Neural cell (in vitro differentiated cells): ENCODE data around the gene ZFP36L2. TPM values are rescaled to one million over a fixed set of nuclear protein-coding genes. Genes with fewer than 3 reads are reported as not detected.

Experiments
- H2AFZ ChIP-seq: fragments of 200-600, 300-800 bp; sonication (generic), shearing (Covaris generic); 2 replicates; pipeline ENCODE4 v1.6.0; 2014; ENCODE audit warnings: low read depth, mild to moderate bottlenecking, antibody characterized with exemption, low read length, moderate library complexity
- H3F3A ChIP-seq: fragments of 200-600 bp; shearing (Covaris generic); 2 replicates; pipeline ENCODE4 v1.6.1; 2016; ENCODE audit warnings: mild to moderate bottlenecking, moderate library complexity, mixed read lengths, antibody characterized with exemption, low read length; ENCODE audit not compliant: insufficient read depth, poor library complexity, severe bottlenecking
- H3K27ac ChIP-seq: fragments of 200-600, 300-800 bp; sonication (generic), shearing (Covaris generic); 2 replicates; pipeline ENCODE4 v1.5.1; 2014; ENCODE audit warnings: mild to moderate bottlenecking, low read length, moderate library complexity
- H3K27me3 ChIP-seq: fragments of 300-800, 200-600 bp; sonication (generic), shearing (Covaris generic); 2 replicates; pipeline ENCODE4 v1.6.0; 2014; ENCODE audit warnings: mild to moderate bottlenecking, low read depth, low read length, moderate library complexity; ENCODE audit not compliant: insufficient read depth
- H3K36me3 ChIP-seq: fragments of 300-800, 200-600 bp; sonication (generic), shearing (Covaris generic); 2 replicates; pipeline ENCODE4 v1.5.1; 2014; ENCODE audit warnings: mild to moderate bottlenecking, antibody characterized with exemption, low read length, moderate library complexity; ENCODE audit not compliant: insufficient read depth
- H3K4me2 ChIP-seq: fragments of 300-800, 200-600 bp; sonication (generic), shearing (Covaris generic); 2 replicates; pipeline ENCODE4 v1.6.0; 2014; ENCODE audit warnings: mild to moderate bottlenecking, low read length
- H3K4me3 ChIP-seq: fragments of 300-800, 200-600 bp; sonication (generic), shearing (Covaris generic); 2 replicates; pipeline ENCODE4 v1.5.1; 2014; ENCODE audit warnings: mild to moderate bottlenecking, low read length, moderate library complexity
- H3K79me2 ChIP-seq: fragments of 200-600 bp; shearing (Covaris generic); replicated peaks from 2 replicates; pipeline ENCODE4 v1.6.0; 2014; ENCODE audit warnings: mild to moderate bottlenecking, low read length, moderate library complexity; ENCODE audit not compliant: insufficient read depth
- H3K9ac ChIP-seq: fragments of 300-800, 200-600 bp; sonication (generic), shearing (Covaris generic); 2 replicates; pipeline ENCODE4 v1.6.1; 2016; ENCODE audit warnings: mild to moderate bottlenecking, low read length, mixed read lengths
- H3K9me2 ChIP-seq: fragments of 200-600 bp; shearing (Covaris generic); 2 replicates; pipeline ENCODE4 v1.6.1; 2016; ENCODE audit warnings: mild to moderate bottlenecking, low read length, mixed read lengths; ENCODE audit not compliant: insufficient read depth
- H3K9me3 ChIP-seq: fragments of 200-600, 300-800 bp; sonication (generic), shearing (Covaris generic); 2 replicates; pipeline ENCODE4 v1.6.1; 2016; ENCODE audit warnings: mild to moderate bottlenecking, mixed run types, low read length, moderate library complexity, mixed read lengths
- H4K20me1 ChIP-seq: fragments of 200-600 bp; shearing (Covaris generic); 2 replicates; pipeline ENCODE4 v1.6.1; 2016; ENCODE audit warnings: mild to moderate bottlenecking, mixed run types; ENCODE audit not compliant: insufficient read depth
- CTCF ChIP-seq: fragments of 450-650 bp; IDR thresholded peaks from 2 replicates; pipeline ENCODE4 v1.5.1; 2014; ENCODE audit warnings: antibody characterized with exemption, mild to moderate bottlenecking, moderate library complexity; ENCODE audit not compliant: poor library complexity, severe bottlenecking
- EP300 ChIP-seq: fragments of 450-650 bp; conservative IDR thresholded peaks from 2 replicates; pipeline ENCODE4 v1.6.1; 2014; ENCODE audit warnings: antibody characterized with exemption, mild to moderate bottlenecking, moderate library complexity; ENCODE audit not compliant: poor library complexity, severe bottlenecking
- EZH2 ChIP-seq: fragments of 200-600, 300-800 bp; shearing (Covaris generic), sonication (generic); IDR thresholded peaks from 2 replicates; pipeline ENCODE4 v1.6.1; 2014; ENCODE audit warnings: antibody characterized with exemption, low read length, borderline replicate concordance, mild to moderate bottlenecking; ENCODE audit not compliant: insufficient read depth, poor library complexity, severe bottlenecking
- MXI1 ChIP-seq: fragments of 450-650 bp; conservative IDR thresholded peaks from 2 replicates; pipeline ENCODE4 v1.6.1; 2014; ENCODE audit warnings: antibody characterized with exemption, mild to moderate bottlenecking; ENCODE audit not compliant: poor library complexity, severe bottlenecking
- POLR2AphosphoS5 ChIP-seq: IDR thresholded peaks from 2 replicates; pipeline ENCODE4 v1.6.1; 2012
- RAD21 ChIP-seq: fragments of 450-650 bp; conservative IDR thresholded peaks from 2 replicates; pipeline ENCODE4 v1.6.1; 2014; ENCODE audit warnings: antibody characterized with exemption, mild to moderate bottlenecking, moderate library complexity
- REST ChIP-seq: IDR thresholded peaks from 2 replicates; pipeline ENCODE4 v1.6.1; 2012; ENCODE audit warnings: borderline replicate concordance
- SMC3 ChIP-seq: fragments of 450-650 bp; conservative IDR thresholded peaks from 2 replicates; pipeline ENCODE4 v1.6.1; 2014; ENCODE audit warnings: antibody characterized with exemption, mild to moderate bottlenecking, moderate library complexity; ENCODE audit not compliant: poor library complexity
- TAF1 ChIP-seq: IDR thresholded peaks from 2 replicates; pipeline ENCODE4 v1.6.1; 2012; ENCODE audit warnings: low read depth
- polyA plus RNA-seq: library from polyadenylated mRNA; depleted of rRNA; stranded (reverse); fragments of >200 nt; gene quantifications from 2 replicates; pipeline ENCODE4 v1.2.3, GENCODE V29; 2014

Gene ZFP36L2
- polyA plus RNA-seq, 1 donor from 2014 or later: 0.33 TPM

- H3F3A ChIP-seq: no peaks in the 10 kb centered on the region
- no peaks in the 10 kb centered on the region for H4K20me1 ChIP-seq
- H3K4me2 ChIP-seq: no peak overlapping the region
- H3K27me3 ChIP-seq: no peaks in the 10 kb centered on the region
- H2AFZ ChIP-seq: no peak overlapping the region
- no peaks in the 10 kb centered on the region for H3K79me2 ChIP-seq
- H3K27ac ChIP-seq: no peak overlapping the region
- TF ChIP-seq REST (no peak), EZH2 (no peak), EP300 (no peak), CTCF (no peak), MXI1 (no peak), TAF1 (no peak), SMC3 (no peak), POLR2AphosphoS5 (no peak), RAD21 (no peak)
- no peaks in the 10 kb centered on the region for H3K9me2 ChIP-seq
- no peaks in the 10 kb centered on the region for H3K9me3 ChIP-seq
- no peak overlapping the region for H3K9ac ChIP-seq
- H3K36me3 ChIP-seq: no peaks in the 10 kb centered on the region
- H3K4me3 ChIP-seq: no peak overlapping the region
Observed at GRCh38 chr2:43265001-43265400, 38.6 kb upstream of the ZFP36L2 start.

GRCh38 chr2:43262951-43263350, 36.5 kb upstream of the ZFP36L2 start:
- H3F3A ChIP-seq: no peaks in the 10 kb centered on the region
- H3K27ac ChIP-seq: no peak overlapping the region
- no peak overlapping the region for H3K4me3 ChIP-seq
- H3K79me2 ChIP-seq: no peaks in the 10 kb centered on the region
- H3K36me3 ChIP-seq: no peaks in the 10 kb centered on the region
- H3K9ac ChIP-seq: no peak overlapping the region
- no peak overlapping the region for H2AFZ ChIP-seq
- H3K9me3 ChIP-seq: no peaks in the 10 kb centered on the region
- H4K20me1 ChIP-seq: no peaks in the 10 kb centered on the region
- no peak for TF ChIP-seq CTCF
- no peak for TF ChIP-seq SMC3
- TF ChIP-seq TAF1: no peak
- TF ChIP-seq MXI1: no peak
- TF ChIP-seq EP300: no peak
- TF ChIP-seq EZH2: no peak
- TF ChIP-seq POLR2AphosphoS5: no peak
- no peak for TF ChIP-seq REST
- no peak for TF ChIP-seq RAD21
- no peaks in the 10 kb centered on the region for H3K27me3 ChIP-seq
- no peaks in the 10 kb centered on the region for H3K9me2 ChIP-seq
- no peak overlapping the region for H3K4me2 ChIP-seq
